Lung (tissue), 12 donors: ENCODE results near the gene AUTS2. TPM values are rescaled to one million over a fixed set of nuclear protein-coding genes. Genes with fewer than 3 reads are reported as not detected.

ENCODE experiments used
- ATAC-seq: fragments of 200-7000 bp; cut with Tn5 transposase; one replicate; pipeline ENCODE4 v1.9.1; 2020; ENCODE audit warnings: moderate number of reproducible peaks; ENCODE audit not compliant: insufficient read depth, low FRiP score
- DNase-seq, 3 donors: peaks; one replicate each; pipeline ENCODE4 v3.0.0-alpha.2; 2013 to 2017
- H3K27ac ChIP-seq, 2 donors: one replicate each; pipeline ENCODE4 v1.5.1; 2013; ENCODE audit warnings: mild to moderate bottlenecking in 2 of 2, moderate library complexity in 2 of 2, control low read depth in 1 of 2, inconsistent platforms in 1 of 2, low read depth in 1 of 2, low read length in 1 of 2
- H3K27me3 ChIP-seq, 3 donors: one replicate each; pipeline ENCODE4 v1.5.1; 2013; ENCODE audit warnings: low read length in 2 of 3; ENCODE audit not compliant: control insufficient read depth in 3 of 3, insufficient read depth in 3 of 3
- H3K36me3 ChIP-seq, 4 donors: one replicate each; pipeline ENCODE4 v1.5.1; 2013; ENCODE audit warnings: low read length in 4 of 4, mild to moderate bottlenecking in 1 of 4, moderate library complexity in 1 of 4; ENCODE audit not compliant: control insufficient read depth in 4 of 4, insufficient read depth in 4 of 4
- H3K4me1 ChIP-seq, 5 donors: one replicate each; pipeline ENCODE4 v1.5.1; 2013; ENCODE audit warnings: low read length in 5 of 5, mild to moderate bottlenecking in 2 of 5, moderate library complexity in 1 of 5; ENCODE audit not compliant: control insufficient read depth in 5 of 5, insufficient read depth in 5 of 5
- H3K4me3 ChIP-seq: one replicate; pipeline ENCODE4 v1.5.1; 2013; ENCODE audit warnings: mild to moderate bottlenecking, control low read depth, moderate library complexity
- H3K9ac ChIP-seq, 2 donors: one replicate each; pipeline ENCODE4 v1.5.1; 2013; ENCODE audit warnings: low read length in 2 of 2, control low read depth in 1 of 2; ENCODE audit not compliant: insufficient read depth in 1 of 2
- H3K9me3 ChIP-seq, 4 donors: one replicate each; pipeline ENCODE4 v1.5.1; 2013; ENCODE audit warnings: low read length in 3 of 4, mild to moderate bottlenecking in 1 of 4, moderate library complexity in 1 of 4; ENCODE audit not compliant: control insufficient read depth in 4 of 4, insufficient read depth in 3 of 4
- WGBS, 2 donors: extraction: QIAGEN DNeasy Blood & Tissue Kit; methylation state at CpG; one replicate each; pipeline ENCODE4 v1.1.7; 2013; 5-methylcytosine and 5-hydroxymethylcytosine counted together
- polyA plus RNA-seq, 2 donors: library from polyadenylated mRNA; stranded (reverse); fragments of 200-250 nt; gene quantifications; one replicate each; pipeline ENCODE4 v1.2.1, GENCODE V29; 2013
- total RNA-seq, 2 donors: library from RNA; depleted of rRNA in 1 of 2; stranded (reverse); fragments of >200 nt in 1 of 2; gene quantifications; one replicate each; pipeline ENCODE4 v1.2.1, GENCODE V29; 2014 to 2021
- TF ChIP-seq, protein P1 (sequence below): IDR thresholded peaks from 2 replicates; pipeline ENCODE4 v1.5.1; 2012; ENCODE audit warnings: mild to moderate bottlenecking; ENCODE audit errors: control extremely low read depth, extremely low read depth
- donor health status: control.
- donor health status: control.
- donor health status: Bipolar disorder and iron deficiency.
- donor health status: healthy.
- donor health status: DM: yes; HTN: yes; CAD: no.

Gene AUTS2
- total and polyA plus RNA-seq, 4 donors, result 11.8 to 115 (median 40.6) TPM

DNA sequence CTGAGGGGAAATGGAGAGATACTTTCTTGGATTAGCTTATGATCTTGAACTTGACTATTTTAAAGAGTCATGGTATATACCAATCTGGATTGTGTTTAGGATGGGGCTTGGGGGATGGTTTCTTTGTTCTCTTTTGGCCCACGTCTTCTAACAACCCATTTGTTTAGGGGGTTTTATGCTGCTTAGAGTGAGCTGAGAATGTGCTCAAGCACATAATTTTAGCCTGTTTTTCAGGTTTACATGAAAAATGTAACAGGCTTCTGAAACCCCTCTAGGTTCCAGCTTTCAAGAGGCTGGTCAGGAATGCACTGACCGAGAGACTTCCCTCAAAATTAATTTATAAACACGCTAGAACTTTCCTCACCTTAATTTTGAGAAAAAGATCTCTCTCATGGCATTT is 94.3 kb downstream of the AUTS2 start:
- Histone ChIP-seq H3K9me3 (no peaks in the 10 kb centered on the region), H3K4me3 (no peak overlapping the region), H3K9ac (no peak overlapping the region), H3K36me3 (no peaks in the 10 kb centered on the region), H3K4me1 (peaks cover 0 to 33% (median 12%) of the 10 kb centered on the region in 5 donors), H3K27ac (no peak overlapping the region), H3K27me3 (no peaks in the 10 kb centered on the region)
- ATAC-seq (no peak), DNase-seq (peak in 2 of 3 donors; percentile 40 to 68)
- TF ChIP-seq, protein P1, sequence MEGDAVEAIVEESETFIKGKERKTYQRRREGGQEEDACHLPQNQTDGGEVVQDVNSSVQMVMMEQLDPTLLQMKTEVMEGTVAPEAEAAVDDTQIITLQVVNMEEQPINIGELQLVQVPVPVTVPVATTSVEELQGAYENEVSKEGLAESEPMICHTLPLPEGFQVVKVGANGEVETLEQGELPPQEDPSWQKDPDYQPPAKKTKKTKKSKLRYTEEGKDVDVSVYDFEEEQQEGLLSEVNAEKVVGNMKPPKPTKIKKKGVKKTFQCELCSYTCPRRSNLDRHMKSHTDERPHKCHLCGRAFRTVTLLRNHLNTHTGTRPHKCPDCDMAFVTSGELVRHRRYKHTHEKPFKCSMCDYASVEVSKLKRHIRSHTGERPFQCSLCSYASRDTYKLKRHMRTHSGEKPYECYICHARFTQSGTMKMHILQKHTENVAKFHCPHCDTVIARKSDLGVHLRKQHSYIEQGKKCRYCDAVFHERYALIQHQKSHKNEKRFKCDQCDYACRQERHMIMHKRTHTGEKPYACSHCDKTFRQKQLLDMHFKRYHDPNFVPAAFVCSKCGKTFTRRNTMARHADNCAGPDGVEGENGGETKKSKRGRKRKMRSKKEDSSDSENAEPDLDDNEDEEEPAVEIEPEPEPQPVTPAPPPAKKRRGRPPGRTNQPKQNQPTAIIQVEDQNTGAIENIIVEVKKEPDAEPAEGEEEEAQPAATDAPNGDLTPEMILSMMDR, result no peak
- 69 to 84% methylated on average over 3 of the region's 3 CpGs for WGBS, 2 donors

DNA sequence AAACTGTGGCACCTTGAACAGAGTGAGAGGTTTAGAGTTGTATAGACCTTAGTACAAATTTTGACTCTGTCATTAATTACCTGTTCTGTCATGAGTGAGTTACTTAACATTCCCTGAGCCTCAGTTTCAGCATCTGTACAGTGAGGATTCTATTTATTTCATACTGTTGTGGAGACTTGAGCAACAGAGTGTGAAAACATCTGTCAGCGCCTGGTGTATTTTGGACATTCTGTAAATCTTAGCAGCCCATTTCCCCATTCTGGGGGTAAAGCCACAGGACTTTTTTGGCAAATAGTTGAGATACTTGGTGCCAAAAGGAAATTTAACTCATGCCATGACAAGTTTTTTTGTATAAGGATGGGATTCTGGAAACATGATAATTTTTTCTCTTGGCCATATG is 94.8 kb downstream of the AUTS2 start:
- peaks cover 0 to 29% (median 12%) of the 10 kb centered on the region in 5 donors for H3K4me1 ChIP-seq
- no peak for ATAC-seq
- no peaks in the 10 kb centered on the region for H3K27me3 ChIP-seq
- TF ChIP-seq, protein P1, result no peak
- no peak overlapping the region for H3K9ac ChIP-seq
- WGBS, 2 donors, result 70 to 76% methylated on average over 1 of the region's 1 CpG
- no peak overlapping the region for H3K27ac ChIP-seq
- no peaks in the 10 kb centered on the region for H3K9me3 ChIP-seq
- no peak overlapping the region for H3K4me3 ChIP-seq
- H3K36me3 ChIP-seq, result no peaks in the 10 kb centered on the region
- DNase-seq, result peak in 2 of 3 donors; percentile 84 to 87

DNA sequence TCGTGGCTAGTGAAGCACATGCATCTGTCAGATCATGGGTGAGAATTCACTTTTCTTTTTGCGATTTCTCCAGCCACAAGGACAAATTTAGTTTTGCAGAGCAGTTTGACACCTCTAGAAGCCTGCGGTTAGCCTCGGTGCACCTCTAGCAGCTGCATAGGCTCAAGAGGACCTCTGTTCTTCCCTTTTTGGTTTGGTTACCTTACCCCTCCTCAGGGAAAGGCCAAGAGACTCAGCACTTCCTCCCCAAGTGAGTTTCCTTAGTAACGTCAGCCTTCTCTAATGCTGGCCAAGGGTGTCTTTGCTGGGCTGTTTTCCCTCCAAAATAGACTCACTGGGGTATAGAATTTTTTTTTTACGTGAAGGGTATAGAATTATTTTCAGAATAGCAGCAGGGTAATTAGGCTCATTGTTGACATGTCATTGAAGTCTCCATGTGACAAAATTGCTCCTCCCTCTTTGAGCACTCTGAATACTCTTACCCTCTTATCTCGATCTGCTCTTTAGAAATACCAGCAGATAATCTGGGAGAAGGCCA is 97.8 kb downstream of the AUTS2 start:
- H3K27ac ChIP-seq, result no peak overlapping the region
- no peaks in the 10 kb centered on the region for H3K9me3 ChIP-seq
- H3K27me3 ChIP-seq, result no peaks in the 10 kb centered on the region
- peaks cover 2 to 29% (median 12%) of the 10 kb centered on the region in 5 donors for H3K4me1 ChIP-seq
- WGBS, 2 donors, result 33 to 63% methylated on average over 7 of the region's 7 CpGs
- DNase-seq (no peak), ATAC-seq (no peak)
- no peak overlapping the region for H3K9ac ChIP-seq
- H3K4me3 ChIP-seq, result no peak overlapping the region
- TF ChIP-seq, protein P1, result no peak
- H3K36me3 ChIP-seq, result no peaks in the 10 kb centered on the region
